Muscle of leg (tissue), 11 donors: ENCODE measurements around the gene PTPRG. TPM values are rescaled to one million over a fixed set of nuclear protein-coding genes. Genes with fewer than 3 reads are reported as not detected.

Experiments
- DNase-seq: peaks from one replicate; pipeline ENCODE4 v3.0.0; 2013
- H3K27ac ChIP-seq: one replicate; pipeline ENCODE4 v1.5.1; 2013; ENCODE audit warnings: mild to moderate bottlenecking, low read length, control low read depth
- H3K27me3 ChIP-seq: one replicate; pipeline ENCODE4 v1.6.1; 2013; ENCODE audit warnings: low read length; ENCODE audit not compliant: control insufficient read depth, insufficient read depth
- H3K36me3 ChIP-seq: one replicate; pipeline ENCODE4 v1.6.1; 2013; ENCODE audit warnings: low read length; ENCODE audit not compliant: control insufficient read depth, insufficient read depth
- H3K4me1 ChIP-seq: one replicate; pipeline ENCODE4 v1.6.1; 2013; ENCODE audit warnings: low read length; ENCODE audit not compliant: control insufficient read depth, insufficient read depth
- H3K4me3 ChIP-seq: one replicate; pipeline ENCODE4 v1.5.1; 2013; ENCODE audit warnings: low read length, control low read depth
- H3K9me3 ChIP-seq: replicated peaks from 2 replicates; pipeline ENCODE4 v1.6.1; 2013; ENCODE audit warnings: low read depth, low read length; ENCODE audit not compliant: control insufficient read depth
- WGBS: methylation state at CpG from one replicate; pipeline ENCODE4 v1.1.5; 2013; ENCODE audit warnings: missing lambda C conversion rate; ENCODE audit not compliant: insufficient coverage; 5-methylcytosine and 5-hydroxymethylcytosine counted together
- polyA plus RNA-seq, 8 donors: library from polyadenylated mRNA; unstranded; fragments of 120-200 nt; gene quantifications; one replicate each; pipeline versions ENCODE4 v1.2.1 to v1.2.3, GENCODE V29; 2013; ENCODE audit warnings: inconsistent platforms in 1 of 8, low replicate concordance in 1 of 8; ENCODE audit not compliant: insufficient read length in 8 of 8, insufficient read depth in 1 of 8
- total RNA-seq: library from RNA; stranded (reverse); fragments of 120-200 nt; gene quantifications from one replicate; pipeline ENCODE4 v1.2.4, GENCODE V29; 2013

The PTPRG gene
- total and polyA plus RNA-seq, 9 donors, result 15.7 to 45.7 (median 30.8) TPM

DNA sequence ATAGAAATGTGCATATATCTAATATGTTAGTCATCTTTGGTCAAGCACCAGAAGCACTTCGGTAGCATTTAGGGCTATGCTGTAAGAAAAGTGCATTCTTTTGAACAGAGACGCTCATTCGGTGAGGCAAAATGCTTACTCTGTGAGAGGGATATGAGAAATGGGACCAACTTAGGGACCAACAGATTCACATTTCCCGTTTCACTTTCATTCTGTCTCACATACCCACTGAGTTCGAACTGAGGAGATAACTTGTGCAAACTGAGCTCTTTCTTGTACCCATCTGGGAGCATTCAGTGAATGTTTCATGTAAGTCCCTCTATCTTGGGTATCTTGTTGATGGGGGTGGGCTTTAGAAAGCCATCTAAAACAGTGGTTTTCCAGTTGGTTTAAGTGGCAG lies 676.6 kb downstream of the PTPRG start:
- H3K36me3 ChIP-seq, result peaks cover 4% of the 10 kb centered on the region
- H3K4me1 ChIP-seq, result peaks cover 7% of the 10 kb centered on the region
- WGBS, result no CpG with 5 or more reads among the region's 5 CpGs
- H3K27me3 ChIP-seq, result no peaks in the 10 kb centered on the region
- DNase-seq, result peak; percentile 25
- no peaks in the 10 kb centered on the region for H3K9me3 ChIP-seq
- H3K4me3 ChIP-seq, result no peak overlapping the region
- no peak overlapping the region for H3K27ac ChIP-seq

DNA sequence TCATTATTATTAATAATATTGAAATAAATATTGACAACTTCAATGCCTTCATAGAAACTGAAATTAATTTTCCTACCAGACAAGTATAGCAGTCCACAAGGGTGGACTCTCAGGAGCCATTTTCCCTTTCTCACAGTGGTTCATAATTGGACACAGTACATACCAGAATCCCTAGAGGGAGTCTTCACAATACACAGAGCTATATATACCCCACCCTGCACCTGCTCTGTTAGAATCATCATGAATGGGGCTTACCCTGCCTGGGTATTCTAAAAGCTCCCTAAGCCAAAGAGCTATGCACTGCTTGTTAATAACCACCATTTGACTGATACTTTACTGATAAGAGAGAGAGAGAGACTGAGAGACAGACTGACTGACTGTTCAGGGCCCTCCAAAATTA lies 677.1 kb downstream of the PTPRG start:
- Histone ChIP-seq H3K36me3 (peaks cover 4% of the 10 kb centered on the region), H3K27ac (no peak overlapping the region), H3K9me3 (no peaks in the 10 kb centered on the region), H3K4me3 (no peak overlapping the region), H3K27me3 (no peaks in the 10 kb centered on the region), H3K4me1 (peaks cover 7% of the 10 kb centered on the region)
- DNase-seq, result no peak

DNA sequence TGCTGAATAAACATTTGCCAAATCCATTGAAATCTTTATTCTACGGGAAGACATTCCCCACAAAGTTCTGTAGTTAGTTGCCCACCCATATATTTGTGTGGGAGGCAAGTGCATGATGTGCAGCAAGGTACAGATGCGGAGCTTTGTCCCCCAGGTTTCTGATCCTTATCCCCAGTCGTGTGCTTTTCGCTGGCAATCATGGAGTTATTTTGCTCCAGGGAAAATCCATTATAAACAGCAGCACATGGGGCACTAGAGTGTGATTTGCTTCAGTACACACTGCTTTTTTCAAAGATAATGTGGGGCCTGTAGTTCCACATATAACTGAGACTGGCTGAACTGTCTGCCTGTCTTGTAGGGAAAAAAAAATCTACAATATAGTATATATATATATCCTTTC lies 679.9 kb downstream of the PTPRG start:
- DNase-seq, result no peak
- Histone ChIP-seq H3K36me3 (peaks cover 4% of the 10 kb centered on the region), H3K27ac (no peak overlapping the region), H3K9me3 (no peaks in the 10 kb centered on the region), H3K27me3 (no peaks in the 10 kb centered on the region), H3K4me1 (peaks cover 5% of the 10 kb centered on the region), H3K4me3 (no peak overlapping the region)
- WGBS, result no CpG with 5 or more reads among the region's 4 CpGs

DNA sequence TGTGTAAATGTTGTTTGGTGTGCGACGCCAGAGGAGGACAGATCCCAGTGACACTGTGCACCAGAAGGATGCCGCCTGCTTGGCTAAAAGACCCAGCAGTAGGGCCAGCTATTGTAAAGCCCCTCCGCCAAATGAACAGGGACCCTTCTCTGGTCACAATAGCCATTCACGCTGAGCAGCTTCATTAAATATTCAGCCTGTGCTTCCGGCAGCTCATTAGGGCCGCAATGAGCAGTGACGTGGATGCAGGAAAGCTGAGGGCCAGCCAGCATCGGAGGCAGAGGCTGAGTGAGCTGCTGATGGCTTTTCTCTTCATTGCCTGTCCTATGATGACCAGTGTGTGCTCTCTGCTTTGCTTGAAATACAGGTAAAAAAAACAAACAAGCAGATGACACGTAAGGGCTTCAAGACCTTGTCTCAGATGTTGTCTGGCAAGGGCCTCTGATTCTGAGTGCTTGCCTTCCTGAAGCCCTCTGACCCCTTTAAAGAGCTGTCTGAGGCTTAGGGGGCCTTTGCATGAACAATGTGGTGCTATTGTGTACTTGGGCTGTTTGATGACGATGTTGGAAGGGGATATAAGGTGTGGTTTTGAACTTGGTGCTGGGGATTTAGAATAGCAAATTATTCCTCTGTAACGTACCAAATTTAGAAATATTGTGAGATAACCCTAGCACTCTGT lies 681.6 kb downstream of the PTPRG start:
- H3K36me3 ChIP-seq, result peaks cover 4% of the 10 kb centered on the region
- H3K4me3 ChIP-seq, result no peak overlapping the region
- no peak for DNase-seq
- no peaks in the 10 kb centered on the region for H3K9me3 ChIP-seq
- H3K27ac ChIP-seq, result no peak overlapping the region
- H3K4me1 ChIP-seq, result peaks cover 2% of the 10 kb centered on the region
- WGBS, result 74% methylated on average over 11 of the region's 12 CpGs
- no peaks in the 10 kb centered on the region for H3K27me3 ChIP-seq

DNA sequence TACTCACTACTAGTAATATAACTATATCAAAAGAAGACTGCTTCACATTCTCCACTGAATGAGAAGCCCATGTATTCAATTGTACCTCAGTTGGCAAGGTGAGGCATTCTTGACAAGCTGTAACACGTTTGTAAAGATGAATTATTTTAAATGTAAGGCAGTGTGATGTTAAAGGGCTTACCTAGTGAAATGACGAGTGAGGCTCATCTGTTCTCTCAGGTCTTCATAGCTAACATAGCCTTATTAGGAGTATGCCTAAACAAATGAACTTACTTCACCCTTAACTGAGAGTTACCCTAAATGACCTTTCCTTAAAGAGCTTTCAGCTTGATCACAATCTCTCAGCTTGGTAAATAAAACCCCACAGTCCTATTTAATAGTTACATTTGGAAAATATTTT lies 684.7 kb downstream of the PTPRG start:
- H3K27ac ChIP-seq, result no peak overlapping the region
- WGBS, result 100% methylated on average over 1 of the region's 2 CpGs
- H3K4me3 ChIP-seq, result no peak overlapping the region
- H3K9me3 ChIP-seq, result no peaks in the 10 kb centered on the region
- no peak for DNase-seq
- H3K36me3 ChIP-seq, result peaks cover 4% of the 10 kb centered on the region
- no peaks in the 10 kb centered on the region for H3K4me1 ChIP-seq
- H3K27me3 ChIP-seq, result no peaks in the 10 kb centered on the region

DNA sequence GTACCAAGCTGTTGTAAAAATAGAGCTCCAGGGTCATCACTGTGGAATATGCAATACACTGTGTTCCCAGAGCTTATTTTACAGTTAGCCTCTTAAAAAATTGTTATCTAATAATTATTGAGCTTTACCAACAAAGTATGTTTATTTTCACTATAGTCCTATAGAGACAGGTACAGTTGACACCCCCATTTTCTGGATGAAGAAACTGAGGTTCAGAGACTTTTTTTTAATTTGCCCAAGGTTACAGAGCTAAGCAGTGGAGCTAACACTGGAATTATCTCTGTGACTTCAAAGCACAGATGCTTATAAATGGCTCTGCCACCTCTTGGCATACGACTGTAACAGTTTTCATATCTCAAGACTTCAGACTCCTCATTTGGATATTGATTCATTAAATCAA lies 685.6 kb downstream of the PTPRG start:
- no CpG with 5 or more reads among the region's 1 CpG for WGBS

DNA sequence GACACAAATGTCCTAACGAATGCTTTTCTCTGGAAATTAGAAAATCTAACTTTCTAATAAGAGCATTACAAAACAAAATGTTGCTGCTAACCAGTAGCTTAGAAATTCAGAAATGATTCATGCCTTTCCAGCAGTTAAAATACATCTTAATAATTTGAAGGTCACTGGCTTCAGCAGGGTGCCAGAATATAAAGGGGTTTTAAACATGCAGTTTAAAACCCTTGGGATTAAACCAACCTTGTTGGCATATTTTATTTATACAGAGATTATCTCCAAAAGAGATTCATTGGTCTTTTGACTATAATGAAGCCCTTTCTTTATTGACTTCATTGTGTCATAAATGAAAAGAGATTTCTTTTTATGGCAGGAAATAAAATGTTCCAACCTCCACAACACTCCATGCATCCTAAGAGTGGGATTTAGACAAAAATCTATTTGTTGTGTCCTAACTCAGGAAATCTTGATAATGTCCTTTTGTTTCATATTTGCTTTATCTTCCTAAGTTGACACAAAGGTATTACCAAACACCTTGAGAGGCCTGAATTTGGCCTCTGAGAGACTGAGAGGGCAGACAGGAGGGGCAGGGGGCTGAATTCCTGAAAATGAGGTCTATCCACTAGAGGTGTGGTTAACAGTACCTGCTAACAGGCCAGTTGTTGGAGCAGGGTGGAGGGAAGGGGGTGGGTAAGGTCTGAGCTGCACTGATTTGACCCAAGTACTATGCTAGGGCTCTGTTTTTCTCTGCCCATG lies 687.5 kb downstream of the PTPRG start:
- H3K27me3 ChIP-seq, result no peaks in the 10 kb centered on the region
- no peak for DNase-seq
- H3K36me3 ChIP-seq, result no peaks in the 10 kb centered on the region
- no peak overlapping the region for H3K27ac ChIP-seq
- H3K4me3 ChIP-seq, result no peak overlapping the region
- no peaks in the 10 kb centered on the region for H3K4me1 ChIP-seq
- H3K9me3 ChIP-seq, result no peaks in the 10 kb centered on the region
- no CpG with 5 or more reads among the region's 1 CpG for WGBS

More for the DNA sequence above, 685.6 kb downstream of the PTPRG start:
- Histone ChIP-seq H3K36me3 (peaks cover 4% of the 10 kb centered on the region), H3K27me3 (no peaks in the 10 kb centered on the region), H3K9me3 (no peaks in the 10 kb centered on the region), H3K27ac (no peak overlapping the region), H3K4me1 (no peaks in the 10 kb centered on the region), H3K4me3 (no peak overlapping the region)
- DNase-seq, result no peak

DNA sequence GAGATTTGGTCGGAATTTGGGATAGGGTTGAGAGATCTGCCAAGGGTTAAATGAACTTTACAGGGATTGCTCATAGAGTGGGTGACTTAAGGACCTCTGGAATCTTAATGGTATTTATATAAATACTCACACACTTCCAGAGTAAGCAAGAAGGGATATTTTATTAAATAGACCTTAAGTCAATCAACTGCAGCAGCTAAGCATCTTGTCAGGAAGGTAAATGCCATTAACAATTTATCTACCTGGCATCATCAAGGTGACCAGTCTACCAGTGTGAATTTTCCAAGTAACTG lies 688.1 kb downstream of the PTPRG start:
- Histone ChIP-seq H3K27me3 (no peaks in the 10 kb centered on the region), H3K27ac (no peak overlapping the region), H3K36me3 (no peaks in the 10 kb centered on the region), H3K4me1 (no peaks in the 10 kb centered on the region), H3K4me3 (no peak overlapping the region), H3K9me3 (no peaks in the 10 kb centered on the region)
- WGBS, result no CpG with 5 or more reads among the region's 1 CpG
- no peak for DNase-seq

DNA sequence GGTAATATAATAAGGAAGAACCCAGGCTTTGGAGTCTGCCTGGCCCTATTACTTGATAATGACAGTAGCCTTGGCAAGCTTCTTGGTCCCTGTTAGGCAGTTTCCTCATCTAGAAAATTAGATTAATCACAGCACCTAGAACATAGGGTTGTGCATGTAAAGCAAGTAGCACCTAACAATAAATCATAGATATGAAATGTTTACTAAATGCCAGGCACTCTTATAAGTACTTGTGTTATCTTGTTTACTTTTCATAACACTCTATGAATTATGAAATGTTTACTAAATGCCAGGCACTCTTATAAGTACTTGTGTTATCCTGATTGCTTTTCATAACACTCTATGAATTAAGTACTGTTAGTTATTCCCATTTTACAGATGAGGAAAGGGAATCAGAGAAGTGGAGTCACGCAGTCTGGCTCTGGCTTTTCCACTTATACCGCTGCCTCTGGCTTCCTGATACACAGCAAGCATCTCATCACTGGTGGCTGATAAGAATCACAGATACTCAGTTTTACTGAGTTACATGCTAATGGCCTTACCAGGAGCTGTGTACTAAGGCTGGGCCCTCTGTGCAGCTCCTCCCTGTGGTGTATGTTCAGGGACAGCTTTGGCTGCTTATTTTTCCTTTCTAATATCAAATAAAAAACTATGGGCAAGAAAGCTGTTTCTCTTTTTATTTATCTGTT lies 688.6 kb downstream of the PTPRG start:
- 88% methylated on average over 2 of the region's 2 CpGs for WGBS
- DNase-seq, result no peak
- Histone ChIP-seq H3K9me3 (no peaks in the 10 kb centered on the region), H3K27me3 (no peaks in the 10 kb centered on the region), H3K4me1 (no peaks in the 10 kb centered on the region), H3K36me3 (no peaks in the 10 kb centered on the region), H3K4me3 (no peak overlapping the region), H3K27ac (no peak overlapping the region)

DNA sequence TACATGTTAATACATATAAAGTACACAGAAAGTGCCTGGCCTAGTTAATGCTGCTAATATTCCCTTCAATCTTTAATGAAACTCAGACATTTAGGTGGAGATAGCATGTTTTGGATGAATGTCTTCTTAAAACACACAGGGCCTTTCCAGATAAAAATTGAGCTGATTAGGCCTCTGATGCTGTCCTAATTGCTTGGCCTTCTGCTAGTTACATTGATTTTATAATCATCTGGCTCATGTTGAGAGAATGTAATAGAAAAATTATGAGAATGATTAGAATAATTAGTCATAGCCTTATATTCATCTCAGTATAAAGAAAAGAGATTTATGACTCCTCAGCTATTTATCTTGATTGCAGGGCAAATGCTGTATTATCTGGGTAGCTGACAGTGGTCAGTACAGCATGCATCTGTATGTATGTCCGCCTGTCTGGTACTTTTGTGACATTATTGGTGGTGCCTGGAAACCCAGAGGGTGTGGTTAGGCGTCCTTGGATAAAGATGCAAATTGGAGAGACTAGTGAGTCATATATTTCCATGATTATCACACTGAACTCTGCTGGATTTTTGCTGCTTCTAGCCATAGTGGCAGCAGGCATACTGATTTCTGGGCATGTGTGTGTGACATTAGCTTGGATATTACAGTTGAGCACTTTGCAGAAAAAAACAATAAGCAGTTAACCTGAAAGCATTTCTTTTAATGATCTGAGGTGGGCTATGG lies 691.2 kb downstream of the PTPRG start:
- Histone ChIP-seq H3K27ac (no peak overlapping the region), H3K4me3 (no peak overlapping the region), H3K36me3 (no peaks in the 10 kb centered on the region), H3K4me1 (no peaks in the 10 kb centered on the region), H3K9me3 (no peaks in the 10 kb centered on the region), H3K27me3 (no peaks in the 10 kb centered on the region)
- WGBS, result no CpG with 5 or more reads among the region's 2 CpGs
- DNase-seq, result no peak
